ENCODE results near the gene THEM4.

- TF ChIP-seq EZH2 (IDR thresholded peaks at IDR 0.05; ENCODE audit: borderline replicate concordance) (no peak), CTCF (IDR thresholded peaks at IDR 0.05; ENCODE audit: poor library complexity) (no peak), EZH2phosphoT487 (IDR thresholded peaks at IDR 0.05; ENCODE audit: low read depth, severe bottlenecking, unreplicated experiment) (no peak)
Observed at GRCh38 chr1:151893176-151893924, 16.0 kb downstream of the THEM4 start.

All from hepatocyte (in vitro differentiated cells).